Neural cell (in vitro differentiated cells): ENCODE measurements around the gene MDP1. TPM values are rescaled to one million over a fixed set of nuclear protein-coding genes. Genes with fewer than 3 reads are reported as not detected.

Experiments
- H2AFZ ChIP-seq: fragments of 200-600, 300-800 bp; sonication (generic), shearing (Covaris generic); 2 replicates; pipeline ENCODE4 v1.6.0; 2014; ENCODE audit warnings: low read depth, mild to moderate bottlenecking, antibody characterized with exemption, low read length, moderate library complexity
- H3F3A ChIP-seq: fragments of 200-600 bp; shearing (Covaris generic); 2 replicates; pipeline ENCODE4 v1.6.1; 2016; ENCODE audit warnings: mild to moderate bottlenecking, moderate library complexity, mixed read lengths, antibody characterized with exemption, low read length; ENCODE audit not compliant: insufficient read depth, poor library complexity, severe bottlenecking
- H3K27ac ChIP-seq: fragments of 200-600, 300-800 bp; sonication (generic), shearing (Covaris generic); 2 replicates; pipeline ENCODE4 v1.5.1; 2014; ENCODE audit warnings: mild to moderate bottlenecking, low read length, moderate library complexity
- H3K27me3 ChIP-seq: fragments of 300-800, 200-600 bp; sonication (generic), shearing (Covaris generic); 2 replicates; pipeline ENCODE4 v1.6.0; 2014; ENCODE audit warnings: mild to moderate bottlenecking, low read depth, low read length, moderate library complexity; ENCODE audit not compliant: insufficient read depth
- H3K36me3 ChIP-seq: fragments of 300-800, 200-600 bp; sonication (generic), shearing (Covaris generic); 2 replicates; pipeline ENCODE4 v1.5.1; 2014; ENCODE audit warnings: mild to moderate bottlenecking, antibody characterized with exemption, low read length, moderate library complexity; ENCODE audit not compliant: insufficient read depth
- H3K4me2 ChIP-seq: fragments of 300-800, 200-600 bp; sonication (generic), shearing (Covaris generic); 2 replicates; pipeline ENCODE4 v1.6.0; 2014; ENCODE audit warnings: mild to moderate bottlenecking, low read length
- H3K4me3 ChIP-seq: fragments of 300-800, 200-600 bp; sonication (generic), shearing (Covaris generic); 2 replicates; pipeline ENCODE4 v1.5.1; 2014; ENCODE audit warnings: mild to moderate bottlenecking, low read length, moderate library complexity
- H3K79me2 ChIP-seq: fragments of 200-600 bp; shearing (Covaris generic); replicated peaks from 2 replicates; pipeline ENCODE4 v1.6.0; 2014; ENCODE audit warnings: mild to moderate bottlenecking, low read length, moderate library complexity; ENCODE audit not compliant: insufficient read depth
- H3K9ac ChIP-seq: fragments of 300-800, 200-600 bp; sonication (generic), shearing (Covaris generic); 2 replicates; pipeline ENCODE4 v1.6.1; 2016; ENCODE audit warnings: mild to moderate bottlenecking, low read length, mixed read lengths
- H3K9me2 ChIP-seq: fragments of 200-600 bp; shearing (Covaris generic); 2 replicates; pipeline ENCODE4 v1.6.1; 2016; ENCODE audit warnings: mild to moderate bottlenecking, low read length, mixed read lengths; ENCODE audit not compliant: insufficient read depth
- H3K9me3 ChIP-seq: fragments of 200-600, 300-800 bp; sonication (generic), shearing (Covaris generic); 2 replicates; pipeline ENCODE4 v1.6.1; 2016; ENCODE audit warnings: mild to moderate bottlenecking, mixed run types, low read length, moderate library complexity, mixed read lengths
- H4K20me1 ChIP-seq: fragments of 200-600 bp; shearing (Covaris generic); 2 replicates; pipeline ENCODE4 v1.6.1; 2016; ENCODE audit warnings: mild to moderate bottlenecking, mixed run types; ENCODE audit not compliant: insufficient read depth
- EP300 ChIP-seq: fragments of 450-650 bp; conservative IDR thresholded peaks from 2 replicates; pipeline ENCODE4 v1.6.1; 2014; ENCODE audit warnings: antibody characterized with exemption, mild to moderate bottlenecking, moderate library complexity; ENCODE audit not compliant: poor library complexity, severe bottlenecking
- EZH2 ChIP-seq: fragments of 200-600, 300-800 bp; shearing (Covaris generic), sonication (generic); IDR thresholded peaks from 2 replicates; pipeline ENCODE4 v1.6.1; 2014; ENCODE audit warnings: antibody characterized with exemption, low read length, borderline replicate concordance, mild to moderate bottlenecking; ENCODE audit not compliant: insufficient read depth, poor library complexity, severe bottlenecking
- MXI1 ChIP-seq: fragments of 450-650 bp; conservative IDR thresholded peaks from 2 replicates; pipeline ENCODE4 v1.6.1; 2014; ENCODE audit warnings: antibody characterized with exemption, mild to moderate bottlenecking; ENCODE audit not compliant: poor library complexity, severe bottlenecking
- POLR2AphosphoS5 ChIP-seq: IDR thresholded peaks from 2 replicates; pipeline ENCODE4 v1.6.1; 2012
- RAD21 ChIP-seq: fragments of 450-650 bp; conservative IDR thresholded peaks from 2 replicates; pipeline ENCODE4 v1.6.1; 2014; ENCODE audit warnings: antibody characterized with exemption, mild to moderate bottlenecking, moderate library complexity
- SMC3 ChIP-seq: fragments of 450-650 bp; conservative IDR thresholded peaks from 2 replicates; pipeline ENCODE4 v1.6.1; 2014; ENCODE audit warnings: antibody characterized with exemption, mild to moderate bottlenecking, moderate library complexity; ENCODE audit not compliant: poor library complexity
- TAF1 ChIP-seq: IDR thresholded peaks from 2 replicates; pipeline ENCODE4 v1.6.1; 2012; ENCODE audit warnings: low read depth
- polyA minus RNA-seq: library from RNA; depleted of rRNA, polyadenylated mRNA; stranded (reverse); fragments of >200 nt; gene quantifications from 2 replicates; pipeline ENCODE4 v1.2.3, GENCODE V29; 2014
- polyA plus RNA-seq: library from polyadenylated mRNA; depleted of rRNA; stranded (reverse); fragments of >200 nt; gene quantifications from 2 replicates; pipeline ENCODE4 v1.2.3, GENCODE V29; 2014
- TF ChIP-seq, protein P1 (sequence below): fragments of 450-650 bp; IDR thresholded peaks from 2 replicates; pipeline ENCODE4 v1.5.1; 2014; ENCODE audit warnings: antibody characterized with exemption, mild to moderate bottlenecking, moderate library complexity; ENCODE audit not compliant: poor library complexity, severe bottlenecking
- TF ChIP-seq, protein P2 (sequence below): IDR thresholded peaks from 2 replicates; pipeline ENCODE4 v1.6.1; 2012; ENCODE audit warnings: borderline replicate concordance

MDP1 gene
- polyA plus RNA-seq (94.2 and 116 TPM in 2 replicates), polyA minus RNA-seq (21.9 and 25.9 TPM in 2 replicates)

DNA sequence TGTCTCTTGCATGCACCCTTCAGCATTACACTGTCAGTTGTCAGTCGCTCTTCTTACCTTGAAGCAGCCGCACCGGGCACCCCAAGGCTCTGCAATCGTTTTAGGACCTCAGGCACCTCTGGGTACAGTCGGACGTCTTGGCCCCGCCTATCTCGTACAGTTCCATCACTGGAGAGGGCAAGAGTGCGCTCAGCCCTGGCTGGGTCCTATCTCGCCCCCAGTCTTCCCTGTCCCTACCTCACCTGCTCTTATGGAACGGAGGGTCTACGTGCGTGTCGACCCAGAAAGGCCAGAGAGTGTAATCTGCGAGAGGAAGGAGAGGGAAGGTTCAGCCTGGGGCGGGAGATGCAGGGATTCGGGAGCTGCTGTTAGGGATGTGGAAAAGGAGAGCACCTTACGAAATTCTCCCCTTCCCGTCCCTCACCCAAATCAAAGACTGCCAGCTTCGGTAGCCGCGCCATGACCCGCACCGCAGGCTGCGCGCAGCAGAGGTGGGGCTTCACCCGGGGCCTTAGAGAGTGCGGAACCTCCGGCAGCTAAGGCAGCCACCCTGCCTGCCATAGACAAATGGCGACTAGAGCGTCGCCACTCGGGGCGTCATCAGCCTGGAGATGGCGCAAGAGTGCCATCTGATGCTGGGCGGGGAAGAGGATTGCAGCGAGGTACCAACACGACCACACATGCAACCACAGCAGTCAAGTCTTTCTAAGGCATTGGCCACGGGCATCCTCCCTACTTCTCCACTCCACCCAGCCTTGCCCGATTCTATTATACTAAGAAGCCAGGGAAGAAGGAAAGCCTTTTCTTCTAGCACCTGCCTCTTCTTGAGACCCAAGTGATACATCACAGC lies at the start of gene MDP1:
TSS of gene MDP1 (minus strand) at position 572 of the 850 bp plus-strand sequence. CDS start at position 461, 111 bp downstream.
- peak within 1 kb of the TSS; percentile 86 for H3K4me3 ChIP-seq
- H3K79me2 ChIP-seq = peaks cover 2% of the 10 kb centered on the region
- H3K4me2 ChIP-seq = peak within 1 kb of the TSS; percentile 79
- no peaks in the 10 kb centered on the region for H3K9me3 ChIP-seq
- no peak for TF ChIP-seq EP300
- TF ChIP-seq, protein P1, sequence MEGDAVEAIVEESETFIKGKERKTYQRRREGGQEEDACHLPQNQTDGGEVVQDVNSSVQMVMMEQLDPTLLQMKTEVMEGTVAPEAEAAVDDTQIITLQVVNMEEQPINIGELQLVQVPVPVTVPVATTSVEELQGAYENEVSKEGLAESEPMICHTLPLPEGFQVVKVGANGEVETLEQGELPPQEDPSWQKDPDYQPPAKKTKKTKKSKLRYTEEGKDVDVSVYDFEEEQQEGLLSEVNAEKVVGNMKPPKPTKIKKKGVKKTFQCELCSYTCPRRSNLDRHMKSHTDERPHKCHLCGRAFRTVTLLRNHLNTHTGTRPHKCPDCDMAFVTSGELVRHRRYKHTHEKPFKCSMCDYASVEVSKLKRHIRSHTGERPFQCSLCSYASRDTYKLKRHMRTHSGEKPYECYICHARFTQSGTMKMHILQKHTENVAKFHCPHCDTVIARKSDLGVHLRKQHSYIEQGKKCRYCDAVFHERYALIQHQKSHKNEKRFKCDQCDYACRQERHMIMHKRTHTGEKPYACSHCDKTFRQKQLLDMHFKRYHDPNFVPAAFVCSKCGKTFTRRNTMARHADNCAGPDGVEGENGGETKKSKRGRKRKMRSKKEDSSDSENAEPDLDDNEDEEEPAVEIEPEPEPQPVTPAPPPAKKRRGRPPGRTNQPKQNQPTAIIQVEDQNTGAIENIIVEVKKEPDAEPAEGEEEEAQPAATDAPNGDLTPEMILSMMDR = peak; percentile 90
- peak; percentile 73 for TF ChIP-seq MXI1
- TF ChIP-seq POLR2AphosphoS5 = peak; percentile 90
- TF ChIP-seq, protein P2, sequence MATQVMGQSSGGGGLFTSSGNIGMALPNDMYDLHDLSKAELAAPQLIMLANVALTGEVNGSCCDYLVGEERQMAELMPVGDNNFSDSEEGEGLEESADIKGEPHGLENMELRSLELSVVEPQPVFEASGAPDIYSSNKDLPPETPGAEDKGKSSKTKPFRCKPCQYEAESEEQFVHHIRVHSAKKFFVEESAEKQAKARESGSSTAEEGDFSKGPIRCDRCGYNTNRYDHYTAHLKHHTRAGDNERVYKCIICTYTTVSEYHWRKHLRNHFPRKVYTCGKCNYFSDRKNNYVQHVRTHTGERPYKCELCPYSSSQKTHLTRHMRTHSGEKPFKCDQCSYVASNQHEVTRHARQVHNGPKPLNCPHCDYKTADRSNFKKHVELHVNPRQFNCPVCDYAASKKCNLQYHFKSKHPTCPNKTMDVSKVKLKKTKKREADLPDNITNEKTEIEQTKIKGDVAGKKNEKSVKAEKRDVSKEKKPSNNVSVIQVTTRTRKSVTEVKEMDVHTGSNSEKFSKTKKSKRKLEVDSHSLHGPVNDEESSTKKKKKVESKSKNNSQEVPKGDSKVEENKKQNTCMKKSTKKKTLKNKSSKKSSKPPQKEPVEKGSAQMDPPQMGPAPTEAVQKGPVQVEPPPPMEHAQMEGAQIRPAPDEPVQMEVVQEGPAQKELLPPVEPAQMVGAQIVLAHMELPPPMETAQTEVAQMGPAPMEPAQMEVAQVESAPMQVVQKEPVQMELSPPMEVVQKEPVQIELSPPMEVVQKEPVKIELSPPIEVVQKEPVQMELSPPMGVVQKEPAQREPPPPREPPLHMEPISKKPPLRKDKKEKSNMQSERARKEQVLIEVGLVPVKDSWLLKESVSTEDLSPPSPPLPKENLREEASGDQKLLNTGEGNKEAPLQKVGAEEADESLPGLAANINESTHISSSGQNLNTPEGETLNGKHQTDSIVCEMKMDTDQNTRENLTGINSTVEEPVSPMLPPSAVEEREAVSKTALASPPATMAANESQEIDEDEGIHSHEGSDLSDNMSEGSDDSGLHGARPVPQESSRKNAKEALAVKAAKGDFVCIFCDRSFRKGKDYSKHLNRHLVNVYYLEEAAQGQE = peak; percentile 89
- peak; percentile 98 for TF ChIP-seq TAF1
- TF ChIP-seq RAD21 = peak; percentile 71
- TF ChIP-seq SMC3 = peak; percentile 69
- TF ChIP-seq EZH2 = no peak
- H3K36me3 ChIP-seq = no peaks in the 10 kb centered on the region
- H2AFZ ChIP-seq = peak within 1 kb of the TSS; percentile 96
- no peaks in the 10 kb centered on the region for H3F3A ChIP-seq
- H3K9me2 ChIP-seq = no peaks in the 10 kb centered on the region
- no peaks in the 10 kb centered on the region for H3K27me3 ChIP-seq
- H4K20me1 ChIP-seq = no peaks in the 10 kb centered on the region
- H3K27ac ChIP-seq = peak within 1 kb of the TSS; percentile 96
- peak within 1 kb of the TSS; percentile 96 for H3K9ac ChIP-seq

DNA sequence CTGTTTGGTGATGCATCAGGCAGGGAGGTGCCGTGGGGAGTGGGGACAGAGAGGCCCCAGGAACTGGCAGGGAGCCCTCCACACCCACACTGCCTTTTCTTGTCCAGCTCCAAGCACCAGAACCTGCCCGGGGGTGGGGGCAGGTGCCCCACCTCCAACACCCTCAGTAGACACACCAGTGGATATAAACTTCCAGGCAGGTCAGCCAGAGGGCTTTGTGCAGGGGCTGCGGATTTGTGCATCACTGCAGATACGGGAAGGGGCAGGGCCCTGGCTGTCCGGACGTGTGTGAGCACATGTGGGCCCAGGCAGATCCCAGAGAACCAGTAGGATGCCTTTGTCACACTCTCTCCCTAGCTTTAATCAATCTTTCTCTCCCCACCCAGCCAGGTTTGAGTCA lies 48.4 kb upstream of the MDP1 start:
- no peak for TF ChIP-seq EZH2
- Histone ChIP-seq H3K4me3 (no peak overlapping the region), H2AFZ (no peak overlapping the region), H3K4me2 (no peak overlapping the region), H3K9ac (no peak overlapping the region), H4K20me1 (no peaks in the 10 kb centered on the region), H3K9me2 (no peaks in the 10 kb centered on the region), H3K9me3 (no peaks in the 10 kb centered on the region), H3K27me3 (no peaks in the 10 kb centered on the region), H3K79me2 (no peaks in the 10 kb centered on the region), H3K36me3 (no peaks in the 10 kb centered on the region), H3F3A (no peaks in the 10 kb centered on the region), H3K27ac (no peak overlapping the region)
